ENCODE data around the gene STAT3. TPM values are rescaled to one million over a fixed set of nuclear protein-coding genes. Genes with fewer than 3 reads are reported as not detected.
A peak's percentile ranks its signal among the peaks of the same experiment; 100 is the strongest.

Gene STAT3
- total and polyA plus RNA-seq, 9 of the 15 experiments (the other 6 are each of a cell fraction or from before 2014, with no cell fraction given) = 90.0 to 179 (median 114) TPM

GRCh38 chr17:42313773-42314566, 74.3 kb downstream of the STAT3 start (continued):
- TF ChIP-seq ZBTB5 (IDR thresholded peaks at IDR 0.05) = no peak
- 0 out of 2 replicates have a peak, but pooled peaks have one; percentile 11 for TF ChIP-seq ZBTB12 (CRISPR knock-in tag; IDR thresholded peaks at IDR 0.05)
- TF ChIP-seq ZNF609 (CRISPR knock-in tag; IDR thresholded peaks at IDR 0.05; ENCODE audit: borderline replicate concordance) = no peak
- TF ChIP-seq NFE2 (IDR thresholded peaks at IDR 0.05; ENCODE audit: low read depth) = no peak
- no peak for TF ChIP-seq NCOA6 (IDR thresholded peaks at IDR 0.05)
- peak; percentile 62 for TF ChIP-seq USF1 (CRISPR knock-in tag; IDR thresholded peaks at IDR 0.05)
- TF ChIP-seq ZNF717 (CRISPR knock-in tag; IDR thresholded peaks at IDR 0.05) = no peak
- TF ChIP-seq ETV6 (IDR thresholded peaks at IDR 0.05; ENCODE audit: borderline replicate concordance in 1 of 2, low read depth in 2 of 2, low read length in 1 of 2) = no peak
- no peak for TF ChIP-seq ETV6 (CRISPR knock-in tag; IDR thresholded peaks at IDR 0.05; ENCODE audit: borderline replicate concordance)
